Activated T-cell treated with anti-CD3 and anti-CD28 coated beads for 24 hours (primary cell): ENCODE results near the gene COL2A1.

Experiments used
- DNase-seq: peaks from one replicate; pipeline ENCODE4 v3.0.0-alpha.2; 2020; ENCODE audit warnings: low read depth

COL2A1 gene

GRCh38 chr12:47944685-47945340 is 59.5 kb downstream of the COL2A1 start:
- DNase-seq, result no peak

GRCh38 chr12:47943623-47944340 is 60.5 kb downstream of the COL2A1 start:
- no peak for DNase-seq

- DNase-seq, result no peak
Measured at GRCh38 chr12:47942614-47943225, 61.6 kb downstream of the COL2A1 start.

GRCh38 chr12:47941871-47942613 is 62.2 kb downstream of the COL2A1 start:
- DNase-seq, result no peak

- DNase-seq, result no peak
Measured at GRCh38 chr12:47941475-47941780, 62.8 kb downstream of the COL2A1 start.

GRCh38 chr12:47940773-47941474 is 63.4 kb downstream of the COL2A1 start:
- no peak for DNase-seq

GRCh38 chr12:47939009-47939601 is 65.2 kb downstream of the COL2A1 start:
- DNase-seq, result no peak

GRCh38 chr12:47938594-47938993 is 65.7 kb downstream of the COL2A1 start:
- DNase-seq, result no peak

GRCh38 chr12:47938093-47938492 is 66.2 kb downstream of the COL2A1 start:
- DNase-seq, result no peak

GRCh38 chr12:47935184-47935583 is 69.1 kb downstream of the COL2A1 start:
- DNase-seq, result no peak

- DNase-seq, result no peak
Measured at GRCh38 chr12:47931187-47931586, 73.1 kb downstream of the COL2A1 start.

- DNase-seq, result no peak
Measured at GRCh38 chr12:47930634-47931033, 73.6 kb downstream of the COL2A1 start.

- no peak for DNase-seq
Measured at GRCh38 chr12:47927346-47927745, 76.9 kb downstream of the COL2A1 start.
